Mononuclear cell (primary cell): ENCODE data around the gene YY1AP1. TPM values are rescaled to one million over a fixed set of nuclear protein-coding genes. Genes with fewer than 3 reads are reported as not detected.
"Not testable (repeated sequence)": the region's sequence is repeated elsewhere in the genome, so short reads cannot be mapped to it uniquely, and the experiment has no call there.

Source experiments
- H3K27me3 ChIP-seq: 2 replicates; pipeline ENCODE4 v1.6.0; 2011; ENCODE audit warnings: low read length, control low read depth; ENCODE audit not compliant: insufficient read depth
- H3K4me1 ChIP-seq: 2 replicates; pipeline ENCODE4 v1.5.1; 2011; ENCODE audit warnings: mild to moderate bottlenecking, low read length, control low read depth; ENCODE audit not compliant: insufficient read depth
- H3K4me3 ChIP-seq: 2 replicates; pipeline ENCODE4 v1.5.1; 2011; ENCODE audit warnings: mild to moderate bottlenecking, low read length, moderate library complexity
- H3K9me3 ChIP-seq: 2 replicates; pipeline ENCODE4 v1.5.1; 2011; ENCODE audit warnings: low read depth, mild to moderate bottlenecking, control low read depth, low read length
- total RNA-seq: library from RNA; depleted of rRNA; stranded (reverse); fragments of >200 nt; gene quantifications from one replicate; pipeline ENCODE4 v1.2.3, GENCODE V29; 2012

The YY1AP1 gene
- total RNA-seq, 1 donor, result 226 TPM

GRCh38 chr1:155678027-155678426 lies 10.5 kb downstream of the YY1AP1 start:
- Histone ChIP-seq H3K4me1 (peaks cover 7% of the 10 kb centered on the region), H3K27me3 (no peaks in the 10 kb centered on the region), H3K4me3 (no peak overlapping the region), H3K9me3 (no peaks in the 10 kb centered on the region)

DNA sequence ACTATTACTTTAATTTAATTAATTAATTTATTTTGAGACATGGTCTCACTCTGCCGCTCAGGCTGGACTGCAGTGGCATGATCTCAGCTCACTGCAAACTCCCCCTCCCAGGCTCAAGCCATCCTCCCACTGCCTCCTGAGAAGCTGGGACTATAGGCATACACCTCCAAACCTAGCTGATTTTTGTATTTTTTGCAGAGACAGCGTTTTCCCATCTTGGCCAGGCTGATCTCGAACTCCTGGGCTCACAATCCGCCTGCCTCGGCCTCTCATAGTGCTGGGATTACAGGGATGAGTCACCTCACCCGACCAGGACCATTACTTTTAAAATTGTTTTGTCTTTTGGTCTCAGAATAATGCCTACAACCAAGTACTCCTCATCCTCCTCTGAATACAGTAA lies 15.6 kb downstream of the YY1AP1 start:
- peaks cover 7% of the 10 kb centered on the region for H3K4me1 ChIP-seq
- no peaks in the 10 kb centered on the region for H3K9me3 ChIP-seq

GRCh38 chr1:155671750-155672149 lies 16.8 kb downstream of the YY1AP1 start:
- Histone ChIP-seq H3K9me3 (no peaks in the 10 kb centered on the region), H3K4me1 (peaks cover 7% of the 10 kb centered on the region), H3K27me3 (no peaks in the 10 kb centered on the region), H3K4me3 (no peak overlapping the region)

More for the DNA sequence above, 15.6 kb downstream of the YY1AP1 start:
- H3K27me3 ChIP-seq, result no peaks in the 10 kb centered on the region
- H3K4me3 ChIP-seq, result no peak overlapping the region

DNA sequence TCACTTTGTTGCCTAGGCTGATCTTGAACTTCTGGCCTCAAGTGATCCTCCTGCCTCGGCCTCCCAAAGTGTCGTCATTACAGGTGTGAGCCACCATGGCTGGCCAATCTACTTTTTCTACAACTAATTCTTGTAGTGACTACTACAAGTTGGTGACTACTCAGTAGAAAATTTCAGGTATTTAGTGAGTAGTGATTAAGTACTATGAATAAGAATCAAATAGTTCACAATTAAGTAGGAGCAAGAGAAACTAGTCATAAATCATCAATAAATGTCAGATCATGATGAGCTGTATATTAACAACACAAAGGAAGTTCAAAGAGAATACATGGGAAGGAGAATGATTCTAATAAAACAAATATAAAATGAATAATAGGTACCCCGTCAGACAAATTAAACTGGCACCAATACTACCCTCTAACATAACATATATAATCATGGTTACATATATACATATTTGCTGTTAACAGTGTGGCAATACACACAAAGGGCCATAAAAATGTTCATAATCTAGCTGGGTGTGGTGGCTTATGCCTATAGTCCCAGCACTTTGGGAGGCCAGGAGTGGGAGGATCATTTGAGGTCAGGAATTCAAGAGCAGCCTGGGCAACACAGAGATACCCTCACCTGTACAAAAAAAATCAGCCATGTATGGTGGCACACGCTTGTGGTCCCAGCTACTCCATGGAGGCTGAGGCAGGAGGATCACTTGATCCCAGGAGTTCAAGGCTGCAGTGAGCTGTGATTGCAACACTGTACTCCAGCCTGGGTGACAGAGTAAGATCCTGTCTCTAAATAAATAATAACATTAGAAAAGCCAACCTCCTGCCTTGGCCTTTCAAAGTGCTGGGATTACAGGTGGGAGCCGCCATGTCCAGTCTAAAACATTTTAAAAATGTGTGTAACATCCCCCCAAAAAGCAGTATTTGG lies 19.1 kb downstream of the YY1AP1 start:
- H3K4me1 ChIP-seq, result no peaks in the 10 kb centered on the region
- H3K4me3 ChIP-seq, result no peak overlapping the region
- H3K9me3 ChIP-seq, result no peaks in the 10 kb centered on the region
- no peaks in the 10 kb centered on the region for H3K27me3 ChIP-seq

- not testable (repeated sequence) for H3K4me3 ChIP-seq, H3K4me1 ChIP-seq, H3K9me3 ChIP-seq, H3K27me3 ChIP-seq
Measured at GRCh38 chr1:155661239-155661638, 27.3 kb downstream of the YY1AP1 start.

DNA sequence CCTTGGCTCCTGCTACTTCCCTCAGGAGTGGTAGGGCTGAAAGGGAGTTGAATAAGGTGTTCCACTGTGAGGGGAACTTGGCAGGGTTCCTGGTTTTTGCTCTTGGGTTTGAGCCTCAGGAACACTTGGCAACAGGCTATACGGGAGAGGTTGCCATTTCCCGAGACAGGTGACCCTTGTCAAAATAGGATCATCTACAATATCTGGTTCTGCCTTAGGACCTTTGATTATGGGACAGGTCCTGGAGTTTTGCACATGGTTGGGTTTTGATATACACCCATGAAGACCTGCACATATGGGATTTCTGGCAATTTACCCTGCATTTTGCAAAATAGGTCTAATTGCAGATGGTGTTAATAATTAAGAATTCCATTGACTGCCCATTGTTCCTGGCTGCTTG lies 31.1 kb downstream of the YY1AP1 start:
- H3K4me1 ChIP-seq, result no peaks in the 10 kb centered on the region
- no peak overlapping the region for H3K4me3 ChIP-seq
- no peaks in the 10 kb centered on the region for H3K27me3 ChIP-seq
- H3K9me3 ChIP-seq, result no peaks in the 10 kb centered on the region

GRCh38 chr1:155652951-155653350 lies 35.6 kb downstream of the YY1AP1 start:
- Histone ChIP-seq H3K4me3 (no peak overlapping the region), H3K27me3 (no peaks in the 10 kb centered on the region), H3K9me3 (no peaks in the 10 kb centered on the region), H3K4me1 (peaks cover 22% of the 10 kb centered on the region)

GRCh38 chr1:155651861-155652661 lies 36.5 kb downstream of the YY1AP1 start:
- H3K9me3 ChIP-seq, result no peaks in the 10 kb centered on the region
- no peaks in the 10 kb centered on the region for H3K27me3 ChIP-seq
- peaks cover 23% of the 10 kb centered on the region for H3K4me1 ChIP-seq
- H3K4me3 ChIP-seq, result no peak overlapping the region

- H3K9me3 ChIP-seq, result no peaks in the 10 kb centered on the region
- H3K4me3 ChIP-seq, result no peak overlapping the region
- H3K4me1 ChIP-seq, result peaks cover 35% of the 10 kb centered on the region
- no peaks in the 10 kb centered on the region for H3K27me3 ChIP-seq
Measured at GRCh38 chr1:155650231-155650757, 38.3 kb downstream of the YY1AP1 start.

DNA sequence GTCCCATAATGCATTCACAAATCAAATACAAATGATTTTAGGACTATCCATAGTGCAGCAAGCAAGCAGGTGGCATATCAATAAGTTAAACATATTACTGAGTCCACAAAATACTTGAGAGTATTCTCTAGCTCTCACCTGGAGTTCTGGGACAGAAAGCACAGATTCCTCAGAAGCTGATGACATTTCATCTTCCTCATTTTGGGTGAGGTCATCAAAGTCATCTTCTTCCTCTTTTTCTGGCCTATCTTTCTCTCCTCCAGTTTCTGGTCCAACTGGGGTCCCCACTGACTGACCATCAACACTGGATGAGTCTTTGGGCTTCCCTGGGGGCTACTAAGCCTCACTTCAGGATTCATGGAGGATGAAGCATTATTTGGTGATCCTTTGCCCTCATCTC lies 38.9 kb downstream of the YY1AP1 start:
- H3K27me3 ChIP-seq, result no peaks in the 10 kb centered on the region
- H3K4me3 ChIP-seq, result no peak overlapping the region
- H3K4me1 ChIP-seq, result peaks cover 39% of the 10 kb centered on the region
- no peaks in the 10 kb centered on the region for H3K9me3 ChIP-seq

DNA sequence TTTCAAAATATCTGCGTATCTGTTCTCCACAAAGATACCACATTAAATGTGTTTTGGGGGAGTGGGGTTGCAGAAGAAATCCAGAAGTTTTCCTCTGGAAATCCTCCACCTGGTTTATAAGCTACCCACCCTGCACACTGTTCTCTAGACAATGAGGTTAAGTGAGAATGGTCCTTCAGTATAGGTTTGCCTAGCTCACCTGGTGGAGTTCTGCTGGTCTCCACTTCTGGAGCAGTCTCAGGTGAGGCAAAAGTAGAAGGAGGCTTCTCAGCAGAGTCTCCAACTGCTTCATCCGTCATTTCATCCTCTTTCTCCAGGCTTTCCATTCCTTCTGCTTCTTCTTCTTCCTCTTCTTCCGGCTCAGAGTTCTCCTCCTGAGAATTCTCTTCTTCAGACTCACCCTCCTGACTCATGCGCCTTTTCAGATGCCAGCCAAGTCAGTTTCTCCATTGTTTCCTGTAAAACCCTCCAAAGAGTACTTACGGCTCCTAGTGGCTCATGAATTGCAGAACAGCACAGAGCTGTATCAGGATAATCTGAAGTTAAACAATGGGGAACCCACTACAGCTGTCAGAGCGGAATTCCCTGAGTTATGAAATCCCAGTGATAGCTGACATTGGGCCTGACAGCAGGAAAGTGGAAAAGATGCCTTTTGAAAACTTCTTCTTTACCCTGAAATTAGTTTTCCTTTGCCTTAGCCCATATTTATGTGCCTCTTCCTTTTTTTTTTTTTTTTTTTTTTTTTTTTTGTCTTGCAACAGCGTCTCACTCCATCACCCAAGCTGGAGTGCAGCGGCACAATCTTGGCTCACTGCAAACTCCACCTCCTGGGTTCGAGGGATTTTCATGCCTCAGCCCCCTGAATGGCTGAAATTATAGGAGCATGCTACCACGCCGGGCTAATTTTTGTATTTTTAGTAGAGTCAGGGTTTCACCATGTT lies 40.1 kb downstream of the YY1AP1 start:
- H3K4me3 ChIP-seq, result no peak overlapping the region
- no peaks in the 10 kb centered on the region for H3K27me3 ChIP-seq
- H3K4me1 ChIP-seq, result peaks cover 39% of the 10 kb centered on the region
- no peaks in the 10 kb centered on the region for H3K9me3 ChIP-seq

- H3K4me3 ChIP-seq, result no peak overlapping the region
- H3K9me3 ChIP-seq, result no peaks in the 10 kb centered on the region
- H3K4me1 ChIP-seq, result peaks cover 39% of the 10 kb centered on the region
- no peaks in the 10 kb centered on the region for H3K27me3 ChIP-seq
Measured at GRCh38 chr1:155646307-155646706, 42.3 kb downstream of the YY1AP1 start.

DNA sequence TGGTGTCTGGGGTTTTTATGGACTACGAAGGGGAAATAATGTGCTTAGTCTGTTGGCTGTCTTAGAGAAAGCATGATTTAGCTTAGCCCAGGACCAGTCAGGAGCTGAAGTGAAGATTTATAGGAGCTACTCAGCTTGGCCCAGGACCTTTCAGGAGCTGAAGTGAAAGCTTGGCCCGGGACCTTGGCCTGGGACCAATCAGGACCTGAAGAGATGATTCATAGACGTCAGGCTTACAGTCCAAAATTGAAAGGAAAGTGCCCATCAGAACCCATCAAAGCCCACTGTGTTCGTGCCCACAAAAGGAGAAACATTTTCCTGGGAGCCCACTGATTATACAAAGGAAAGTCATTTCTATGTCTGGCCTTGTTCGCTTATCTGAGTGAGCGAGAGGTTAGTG lies 42.9 kb downstream of the YY1AP1 start:
- Histone ChIP-seq H3K4me3 (no peak overlapping the region), H3K9me3 (no peaks in the 10 kb centered on the region), H3K4me1 (peaks cover 39% of the 10 kb centered on the region), H3K27me3 (no peaks in the 10 kb centered on the region)

DNA sequence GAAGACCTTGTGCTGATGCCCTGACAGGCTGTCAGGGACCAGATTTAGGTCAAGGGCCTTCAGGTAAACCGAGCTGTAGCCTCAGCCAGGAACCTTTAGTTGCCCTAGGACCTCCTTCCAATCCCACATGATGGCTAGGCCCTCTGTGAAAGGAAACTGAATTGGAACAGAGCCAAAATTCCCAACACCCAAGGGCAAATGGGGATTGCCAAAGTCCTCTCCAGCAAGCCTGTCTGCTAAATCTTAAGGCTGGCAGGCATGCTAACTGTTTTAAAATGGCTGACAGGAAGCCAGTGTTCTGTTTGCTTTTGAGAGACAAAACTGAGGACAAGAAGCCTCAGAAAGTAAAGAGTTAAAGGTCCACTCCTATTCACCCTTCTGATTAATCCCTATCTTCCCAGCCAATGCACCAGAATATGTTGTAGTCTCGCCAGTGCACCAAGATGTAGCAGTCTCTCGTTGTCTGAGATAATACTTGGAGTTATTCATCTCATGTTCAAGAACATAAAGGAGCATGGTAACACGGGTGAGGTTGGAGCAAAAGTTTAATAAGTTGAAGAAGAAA lies 43.5 kb downstream of the YY1AP1 start:
- peaks cover 37% of the 10 kb centered on the region for H3K4me1 ChIP-seq
- H3K9me3 ChIP-seq, result no peaks in the 10 kb centered on the region
- H3K27me3 ChIP-seq, result no peaks in the 10 kb centered on the region
- H3K4me3 ChIP-seq, result no peak overlapping the region
